GM23248 (cell line): ENCODE data around the gene TBC1D1. TPM values are rescaled to one million over a fixed set of nuclear protein-coding genes. Genes with fewer than 3 reads are reported as not detected.

ENCODE experiments used
- DNase-seq: peaks from one replicate; pipeline ENCODE4 v3.0.0-alpha.2; 2015
- H2AFZ ChIP-seq: fragments of 200-600 bp; sonication (generic); 2 replicates; pipeline ENCODE4 v1.6.1; 2016; ENCODE audit warnings: antibody characterized with exemption
- H3F3A ChIP-seq: fragments of 200-600 bp; sonication (generic); 2 replicates; pipeline ENCODE4 v1.6.1; 2016; ENCODE audit warnings: mild to moderate bottlenecking, antibody characterized with exemption, mixed run types; ENCODE audit not compliant: insufficient read depth
- H3K27ac ChIP-seq: fragments of 200-600 bp; sonication (generic); 2 replicates; pipeline ENCODE4 v1.5.1; 2016; ENCODE audit warnings: mild to moderate bottlenecking
- H3K27me3 ChIP-seq: fragments of 200-600 bp; sonication (generic); replicated peaks from 2 replicates; pipeline ENCODE4 v1.6.1; 2016; ENCODE audit warnings: mild to moderate bottlenecking; ENCODE audit not compliant: insufficient read depth
- H3K36me3 ChIP-seq: fragments of 200-600 bp; sonication (generic); 2 replicates; pipeline ENCODE4 v1.6.1; 2016; ENCODE audit warnings: low read depth, mild to moderate bottlenecking
- H3K4me1 ChIP-seq: fragments of 200-600 bp; sonication (generic); 2 replicates; pipeline ENCODE4 v1.6.1; 2016; ENCODE audit warnings: mild to moderate bottlenecking; ENCODE audit not compliant: insufficient read depth
- H3K4me2 ChIP-seq: fragments of 200-600 bp; sonication (generic); one replicate; pipeline ENCODE4 v1.6.1; 2016; ENCODE audit warnings: mild to moderate bottlenecking; ENCODE audit not compliant: unreplicated experiment
- H3K4me3 ChIP-seq: fragments of 200-600 bp; sonication (generic); 2 replicates; pipeline ENCODE4 v1.5.1; 2016; ENCODE audit warnings: mild to moderate bottlenecking
- H3K79me2 ChIP-seq: fragments of 200-600 bp; sonication (generic); 2 replicates; pipeline ENCODE4 v1.6.1; 2016; ENCODE audit warnings: mild to moderate bottlenecking; ENCODE audit not compliant: insufficient read depth
- H3K9ac ChIP-seq: fragments of 200-600 bp; sonication (generic); 2 replicates; pipeline ENCODE4 v1.6.1; 2016; ENCODE audit warnings: mild to moderate bottlenecking
- H3K9me2 ChIP-seq: fragments of 200-600 bp; sonication (generic); 2 replicates; pipeline ENCODE4 v1.6.1; 2016; ENCODE audit warnings: mixed run types, mild to moderate bottlenecking, moderate library complexity; ENCODE audit not compliant: insufficient read depth
- H3K9me3 ChIP-seq: fragments of 200-600 bp; sonication (generic); one replicate; pipeline ENCODE4 v1.6.1; 2017; ENCODE audit warnings: low read depth
- H4K20me1 ChIP-seq: fragments of 200-600 bp; sonication (generic); 2 replicates; pipeline ENCODE4 v1.6.0; 2016; ENCODE audit not compliant: insufficient read depth
- EZH2 ChIP-seq: fragments of 200-600 bp; sonication (generic); IDR thresholded peaks from 2 replicates; pipeline ENCODE4 v1.6.1; 2018; ENCODE audit warnings: antibody characterized with exemption, mild to moderate bottlenecking; ENCODE audit not compliant: insufficient read depth, poor library complexity, severe bottlenecking
- EZH2phosphoT487 ChIP-seq: fragments of 200-600 bp; sonication (generic); IDR thresholded peaks from 2 replicates; pipeline ENCODE4 v1.6.1; 2018; ENCODE audit warnings: antibody characterized with exemption, moderate library complexity, mild to moderate bottlenecking, low read depth; ENCODE audit not compliant: insufficient read depth
- WGBS, 2 experiments: methylation state at CpG; one replicate each; pipeline ENCODE4 v1.1.6; 2015 to 2017; ENCODE audit warnings: low lambda C conversion rate in 2 of 2, low coverage in 1 of 2; ENCODE audit errors: missing lambda C conversion rate in 2 of 2; 5-methylcytosine and 5-hydroxymethylcytosine counted together
- in situ Hi-C: fragments of 300-500 bp; cut with MboI; formaldehyde crosslinking; loops from 2 replicates; pipeline ENCODE4 v1.15.0; 2020
- polyA plus RNA-seq: library from polyadenylated mRNA; unstranded; fragments of >200 nt; fragmentation: Nextera tagmentation; extraction: Ambion mirVana; gene quantifications from 2 replicates; pipeline ENCODE4 v1.2.1, GENCODE V29; 2016
- total RNA-seq: library from RNA; depleted of rRNA; stranded (reverse); fragments of >200 nt; shearing (Covaris generic); gene quantifications from 2 replicates; pipeline ENCODE4 v1.2.3, GENCODE V29; 2014

The TBC1D1 gene
- total and polyA plus RNA-seq, 2 experiments from 2014 or later = 12.4 to 34.6 TPM

GRCh38 chr4:38072578-38072977 is 181.7 kb downstream of the TBC1D1 start:
- no peak for TF ChIP-seq EZH2phosphoT487
- Histone ChIP-seq H3K4me2 (no peak overlapping the region), H3K36me3 (no peaks in the 10 kb centered on the region), H3K27me3 (no peaks in the 10 kb centered on the region), H3K4me3 (no peak overlapping the region), H3K9ac (no peak overlapping the region), H4K20me1 (no peaks in the 10 kb centered on the region), H3K79me2 (no peaks in the 10 kb centered on the region), H3K9me2 (no peaks in the 10 kb centered on the region), H3K4me1 (peaks cover 28% of the 10 kb centered on the region), H3K27ac (no peak overlapping the region), H2AFZ (no peak overlapping the region), H3F3A (peaks cover 24% of the 10 kb centered on the region), H3K9me3 (no peaks in the 10 kb centered on the region)
- 97 to 100% methylated on average over 3 of the region's 3 CpGs for WGBS, 2 experiments
- in situ Hi-C loops = loop anchor here (10.0 to 25.0 kb wide), 4 partner anchors 102 to 652 kb away; no protein-coding TSS in a partner anchor
- DNase-seq = no peak

DNA sequence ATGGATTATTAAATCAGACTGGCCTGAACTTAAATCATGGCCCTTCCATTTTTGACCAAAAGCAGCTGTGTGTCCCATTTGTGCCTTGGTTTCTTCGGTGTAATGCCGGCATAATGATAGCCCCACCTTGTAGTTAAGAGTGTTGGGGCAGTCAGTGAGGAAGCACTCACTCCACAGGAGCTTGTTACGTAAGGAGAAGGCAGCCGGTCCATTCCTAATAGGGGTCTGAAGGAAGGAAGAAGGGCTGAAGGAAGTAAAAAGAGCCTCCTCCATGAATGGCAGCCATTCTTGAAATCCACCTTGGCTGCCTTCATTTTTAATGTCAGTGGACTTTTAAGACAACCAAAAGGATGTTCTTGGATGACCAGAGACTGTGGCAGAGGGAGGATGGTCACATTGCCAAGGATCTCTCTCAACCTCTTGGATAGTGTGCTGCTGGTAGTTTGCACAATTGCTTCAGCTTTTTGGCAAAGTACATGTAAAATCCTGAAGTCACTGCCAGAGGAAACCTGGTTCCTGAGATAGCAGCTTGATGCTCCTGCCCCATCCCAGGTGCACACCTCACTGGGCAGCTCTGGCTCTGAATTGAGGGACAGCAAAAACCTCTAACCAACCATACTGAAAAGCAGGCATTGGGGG is 182.8 kb downstream of the TBC1D1 start:
- Histone ChIP-seq H3K9ac (no peak overlapping the region), H3K36me3 (no peaks in the 10 kb centered on the region), H3K27me3 (no peaks in the 10 kb centered on the region), H3F3A (peaks cover 24% of the 10 kb centered on the region), H2AFZ (no peak overlapping the region), H3K9me2 (no peaks in the 10 kb centered on the region), H3K27ac (peak overlapping the region; percentile 23), H3K9me3 (no peaks in the 10 kb centered on the region), H3K4me2 (no peak overlapping the region), H3K4me1 (peaks cover 34% of the 10 kb centered on the region), H4K20me1 (no peaks in the 10 kb centered on the region), H3K79me2 (no peaks in the 10 kb centered on the region), H3K4me3 (no peak overlapping the region)
- peak; percentile 46 for DNase-seq
- in situ Hi-C loops = loop anchor here (10.0 to 25.0 kb wide), 4 partner anchors 101 to 651 kb away; no protein-coding TSS in a partner anchor
- no peak for TF ChIP-seq EZH2
- TF ChIP-seq EZH2phosphoT487 = no peak
- 98 to 99% methylated on average over 4 of the region's 4 CpGs for WGBS, 2 experiments

- H3K9me2 ChIP-seq = no peaks in the 10 kb centered on the region
- no peaks in the 10 kb centered on the region for H4K20me1 ChIP-seq
- H3F3A ChIP-seq = peaks cover 34% of the 10 kb centered on the region
- peaks cover 37% of the 10 kb centered on the region for H3K4me1 ChIP-seq
- TF ChIP-seq EZH2phosphoT487 = no peak
- TF ChIP-seq EZH2 = no peak
- H2AFZ ChIP-seq = peak overlapping the region; percentile 70
- H3K9me3 ChIP-seq = no peaks in the 10 kb centered on the region
- no peaks in the 10 kb centered on the region for H3K79me2 ChIP-seq
- in situ Hi-C loops = loop anchor here (10.0 kb wide), 3 partner anchors 99 to 649 kb away; no protein-coding TSS in a partner anchor
- 25 to 31% methylated on average over 6 of the region's 6 CpGs for WGBS, 2 experiments
- peak overlapping the region; percentile 47 for H3K4me3 ChIP-seq
- H3K27me3 ChIP-seq = no peaks in the 10 kb centered on the region
- peak overlapping the region; percentile 67 for H3K27ac ChIP-seq
- DNase-seq = peak; percentile 75
- peak overlapping the region; percentile 42; the same call in 1 of the 2 replicates for H3K9ac ChIP-seq
- no peaks in the 10 kb centered on the region for H3K36me3 ChIP-seq
- peak overlapping the region; percentile 60 for H3K4me2 ChIP-seq
These were observed 184.7 kb downstream of the TBC1D1 start for GRCh38 chr4:38075370-38076152.

DNA sequence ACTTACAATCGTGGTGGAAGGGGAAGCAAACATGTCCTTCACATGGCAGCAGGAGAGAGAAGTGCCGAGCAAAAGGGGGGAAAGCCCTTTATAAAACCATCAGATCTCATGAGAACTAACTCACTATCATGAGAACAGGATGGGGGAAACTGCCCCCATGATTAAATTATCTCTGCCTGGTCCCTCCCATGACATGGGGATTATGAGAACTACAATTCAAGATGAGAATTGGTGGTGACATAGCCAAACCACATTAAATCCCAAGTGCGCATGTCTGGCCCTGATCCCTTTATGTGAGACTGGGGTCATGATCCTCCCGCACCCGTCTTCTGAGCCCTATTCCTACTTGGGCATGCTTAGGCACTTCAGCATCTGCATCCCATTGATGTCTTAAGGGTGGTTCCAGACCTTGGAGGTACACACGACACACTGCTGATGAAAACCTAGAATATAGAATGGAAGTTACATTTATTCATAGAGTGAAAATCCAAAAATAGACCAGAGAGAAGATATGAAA is 185.3 kb downstream of the TBC1D1 start:
- in situ Hi-C loops = loop anchor here (10.0 kb wide), 3 partner anchors 99 to 649 kb away; no protein-coding TSS in a partner anchor

More for the DNA sequence above, 185.3 kb downstream of the TBC1D1 start:
- Histone ChIP-seq H4K20me1 (no peaks in the 10 kb centered on the region), H3K27me3 (no peaks in the 10 kb centered on the region), H2AFZ (no peak overlapping the region), H3K9me3 (no peaks in the 10 kb centered on the region), H3K4me2 (no peak overlapping the region), H3K79me2 (no peaks in the 10 kb centered on the region), H3F3A (peaks cover 34% of the 10 kb centered on the region), H3K9ac (no peak overlapping the region; the same call in 1 of the 2 replicates), H3K36me3 (no peaks in the 10 kb centered on the region), H3K9me2 (no peaks in the 10 kb centered on the region), H3K4me1 (peaks cover 31% of the 10 kb centered on the region), H3K4me3 (no peak overlapping the region), H3K27ac (peak overlapping the region; percentile 67)
- no peak for DNase-seq
- TF ChIP-seq EZH2 = no peak
- TF ChIP-seq EZH2phosphoT487 = no peak
- WGBS, 2 experiments = 95 to 96% methylated on average over 6 of the region's 6 CpGs
